ENCODE results near the gene C8B.

The C8B gene

GRCh38 chr1:56965916-56966697 is at the start of gene C8B:
C8B (minus strand) TSS chr1:56966015; CDS start chr1:56965948, 67 bp downstream.
- Histone ChIP-seq H3K36me3 (ENCODE audit: control insufficient read depth, insufficient read depth, low read length) (no peaks in the 10 kb centered on the region), H3K4me1 (ENCODE audit: control insufficient read depth, insufficient read depth, low read length) (no peaks in the 10 kb centered on the region), H3K27me3 (ENCODE audit: control insufficient read depth, insufficient read depth, low read length) (no peaks in the 10 kb centered on the region), H3K4me3 (ENCODE audit: low read length) (no peak within 1 kb of the TSS), H3K27ac (ENCODE audit: low read depth, low read length) (no peak within 1 kb of the TSS), H3K9ac (ENCODE audit: low read length) (no peak within 1 kb of the TSS)

GRCh38 chr1:57015071-57015470 is 49.3 kb upstream of the C8B start:
- no peaks in the 10 kb centered on the region for H3K27me3 ChIP-seq (ENCODE audit: control insufficient read depth, insufficient read depth, low read length)
- H3K4me1 ChIP-seq (ENCODE audit: control insufficient read depth, insufficient read depth, low read length): peaks cover 13% of the 10 kb centered on the region
- no peak overlapping the region for H3K9ac ChIP-seq (ENCODE audit: low read length)
- H3K36me3 ChIP-seq (ENCODE audit: control insufficient read depth, insufficient read depth, low read length): no peaks in the 10 kb centered on the region
- H3K4me3 ChIP-seq (ENCODE audit: low read length): no peak overlapping the region
- no peak overlapping the region for H3K27ac ChIP-seq (ENCODE audit: low read depth, low read length)

DNA sequence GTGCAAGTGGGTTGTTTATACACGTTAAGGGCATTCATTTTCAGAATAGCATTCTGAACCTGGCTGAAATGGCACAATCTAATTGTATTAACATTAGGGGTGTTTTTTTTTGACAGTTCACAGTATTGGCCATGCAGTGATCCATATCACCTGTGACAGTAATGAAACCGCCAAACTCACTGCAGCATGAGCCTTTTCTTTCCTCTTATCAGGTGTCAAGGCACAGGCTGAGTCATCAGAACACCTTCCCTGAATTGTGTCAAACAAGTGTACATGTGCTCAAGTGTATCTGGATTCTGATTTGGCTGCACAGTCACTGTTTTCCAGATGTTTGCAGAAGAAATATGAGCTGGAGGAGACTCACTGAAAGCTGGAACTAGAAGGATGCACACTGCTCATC is 47.7 kb upstream of the C8B start:
- H3K36me3 ChIP-seq (ENCODE audit: control insufficient read depth, insufficient read depth, low read length): no peaks in the 10 kb centered on the region
- H3K9ac ChIP-seq (ENCODE audit: low read length): no peak overlapping the region
- peaks cover 13% of the 10 kb centered on the region for H3K4me1 ChIP-seq (ENCODE audit: control insufficient read depth, insufficient read depth, low read length)
- no peak overlapping the region for H3K27ac ChIP-seq (ENCODE audit: low read depth, low read length)
- no peak overlapping the region for H3K4me3 ChIP-seq (ENCODE audit: low read length)
- no peaks in the 10 kb centered on the region for H3K27me3 ChIP-seq (ENCODE audit: control insufficient read depth, insufficient read depth, low read length)

DNA sequence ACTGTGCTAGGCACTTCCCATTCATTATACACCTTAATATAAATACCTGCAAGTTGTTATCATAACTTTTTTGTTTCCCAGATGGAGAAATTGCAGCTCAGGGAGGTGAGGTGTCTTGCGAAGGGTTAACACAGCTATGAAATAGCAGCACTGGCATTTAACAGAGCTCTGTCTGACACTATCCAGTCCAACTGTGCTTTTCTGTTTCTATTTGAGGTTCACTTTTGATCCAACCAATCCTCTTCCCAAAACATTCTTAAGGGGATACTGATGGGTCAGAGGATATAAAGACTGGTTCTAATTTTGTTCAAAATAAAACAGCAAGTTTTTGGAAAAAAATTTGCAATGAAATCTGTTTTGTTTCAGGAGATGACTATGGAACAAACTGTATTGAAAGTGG is 46.5 kb upstream of the C8B start:
- no peak overlapping the region for H3K27ac ChIP-seq (ENCODE audit: low read depth, low read length)
- no peak overlapping the region for H3K4me3 ChIP-seq (ENCODE audit: low read length)
- H3K36me3 ChIP-seq (ENCODE audit: control insufficient read depth, insufficient read depth, low read length): no peaks in the 10 kb centered on the region
- H3K27me3 ChIP-seq (ENCODE audit: control insufficient read depth, insufficient read depth, low read length): no peaks in the 10 kb centered on the region
- peaks cover 13% of the 10 kb centered on the region for H3K4me1 ChIP-seq (ENCODE audit: control insufficient read depth, insufficient read depth, low read length)
- H3K9ac ChIP-seq (ENCODE audit: low read length): no peak overlapping the region

DNA sequence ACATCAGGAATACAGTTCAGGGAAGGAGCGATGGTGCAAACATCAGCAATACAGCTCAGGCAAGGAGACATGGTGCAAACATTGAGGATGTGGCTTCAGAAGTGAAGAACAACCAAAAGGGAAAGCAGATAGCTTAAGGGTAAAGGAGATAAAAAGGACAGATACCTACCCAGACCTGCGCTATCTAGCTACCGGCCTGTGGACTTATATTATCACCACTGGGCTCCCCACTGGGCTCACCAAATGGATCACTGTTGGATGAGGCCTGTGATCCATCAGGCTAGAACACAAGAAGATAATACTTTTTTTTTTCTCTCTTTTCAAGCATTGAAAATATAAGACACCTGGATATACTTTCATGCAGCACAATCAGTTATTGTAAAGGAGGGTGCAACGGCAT is 44.7 kb upstream of the C8B start:
- H3K4me3 ChIP-seq (ENCODE audit: low read length): no peak overlapping the region
- no peak overlapping the region for H3K27ac ChIP-seq (ENCODE audit: low read depth, low read length)
- no peaks in the 10 kb centered on the region for H3K36me3 ChIP-seq (ENCODE audit: control insufficient read depth, insufficient read depth, low read length)
- peaks cover 13% of the 10 kb centered on the region for H3K4me1 ChIP-seq (ENCODE audit: control insufficient read depth, insufficient read depth, low read length)
- H3K9ac ChIP-seq (ENCODE audit: low read length): no peak overlapping the region
- H3K27me3 ChIP-seq (ENCODE audit: control insufficient read depth, insufficient read depth, low read length): no peaks in the 10 kb centered on the region

DNA sequence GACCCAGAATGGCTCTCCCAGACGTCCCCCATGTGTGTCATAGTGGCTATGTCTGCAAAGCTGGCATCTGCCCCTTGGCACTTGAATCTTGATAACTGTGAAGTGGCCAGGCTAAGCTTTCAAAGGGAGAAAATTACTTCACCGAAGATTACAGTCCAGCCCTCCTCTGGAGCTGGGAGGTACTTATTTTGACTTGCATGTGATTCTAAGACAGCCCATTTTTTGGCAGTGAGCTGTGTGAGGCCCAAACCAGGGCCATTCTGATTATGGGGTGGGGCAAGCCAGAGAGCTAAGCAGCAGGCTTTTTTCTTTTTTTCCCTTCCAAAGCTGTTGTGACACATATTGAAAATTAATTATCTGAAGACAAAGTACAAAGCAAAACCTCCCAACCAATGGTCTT is 42.1 kb upstream of the C8B start:
- H3K27me3 ChIP-seq (ENCODE audit: control insufficient read depth, insufficient read depth, low read length): no peaks in the 10 kb centered on the region
- no peak overlapping the region for H3K9ac ChIP-seq (ENCODE audit: low read length)
- H3K27ac ChIP-seq (ENCODE audit: low read depth, low read length): no peak overlapping the region
- no peaks in the 10 kb centered on the region for H3K36me3 ChIP-seq (ENCODE audit: control insufficient read depth, insufficient read depth, low read length)
- peaks cover 9% of the 10 kb centered on the region for H3K4me1 ChIP-seq (ENCODE audit: control insufficient read depth, insufficient read depth, low read length)
- H3K4me3 ChIP-seq (ENCODE audit: low read length): no peak overlapping the region

GRCh38 chr1:57007472-57007871 is 41.7 kb upstream of the C8B start:
- Histone ChIP-seq H3K27ac (ENCODE audit: low read depth, low read length) (no peak overlapping the region), H3K27me3 (ENCODE audit: control insufficient read depth, insufficient read depth, low read length) (no peaks in the 10 kb centered on the region), H3K4me3 (ENCODE audit: low read length) (no peak overlapping the region), H3K9ac (ENCODE audit: low read length) (no peak overlapping the region), H3K36me3 (ENCODE audit: control insufficient read depth, insufficient read depth, low read length) (no peaks in the 10 kb centered on the region), H3K4me1 (ENCODE audit: control insufficient read depth, insufficient read depth, low read length) (peaks cover 5% of the 10 kb centered on the region)

DNA sequence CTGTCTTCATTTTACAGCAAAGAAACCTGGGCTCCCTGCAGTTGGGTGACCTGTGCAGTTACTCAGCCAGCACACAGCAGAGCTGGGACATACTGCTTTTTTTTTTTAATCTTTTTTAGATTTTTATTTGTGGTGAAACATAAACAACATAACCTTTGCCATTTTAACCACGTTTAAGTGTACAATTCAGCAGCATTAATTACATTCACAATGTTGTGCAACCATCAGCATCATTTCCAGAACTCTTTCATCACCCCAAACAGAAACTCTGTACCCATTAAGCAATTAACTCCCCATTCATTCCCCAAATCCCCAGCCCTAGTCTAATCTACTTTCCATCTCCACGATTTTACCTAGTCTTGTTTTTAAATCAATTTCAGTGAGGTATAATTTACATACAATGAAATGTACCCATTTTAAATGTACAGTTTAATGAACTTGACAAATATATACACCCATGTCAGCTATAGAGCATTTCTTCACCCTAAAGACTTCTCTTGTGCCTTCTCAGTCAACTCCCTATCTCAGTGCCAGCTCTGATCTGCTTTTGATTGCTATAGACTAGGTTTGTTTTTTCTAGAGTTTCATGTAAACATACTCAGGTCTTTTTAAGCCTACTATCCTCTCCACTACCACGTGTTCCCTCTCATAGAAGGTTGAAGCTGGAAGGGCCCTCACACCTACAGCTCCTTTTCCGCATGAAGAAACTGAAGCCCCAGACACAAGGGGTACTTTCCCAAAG is 37.8 kb upstream of the C8B start:
- Histone ChIP-seq H3K4me1 (ENCODE audit: control insufficient read depth, insufficient read depth, low read length) (no peaks in the 10 kb centered on the region), H3K4me3 (ENCODE audit: low read length) (no peak overlapping the region), H3K9ac (ENCODE audit: low read length) (no peak overlapping the region), H3K27ac (ENCODE audit: low read depth, low read length) (no peak overlapping the region), H3K27me3 (ENCODE audit: control insufficient read depth, insufficient read depth, low read length) (no peaks in the 10 kb centered on the region), H3K36me3 (ENCODE audit: control insufficient read depth, insufficient read depth, low read length) (no peaks in the 10 kb centered on the region)

DNA sequence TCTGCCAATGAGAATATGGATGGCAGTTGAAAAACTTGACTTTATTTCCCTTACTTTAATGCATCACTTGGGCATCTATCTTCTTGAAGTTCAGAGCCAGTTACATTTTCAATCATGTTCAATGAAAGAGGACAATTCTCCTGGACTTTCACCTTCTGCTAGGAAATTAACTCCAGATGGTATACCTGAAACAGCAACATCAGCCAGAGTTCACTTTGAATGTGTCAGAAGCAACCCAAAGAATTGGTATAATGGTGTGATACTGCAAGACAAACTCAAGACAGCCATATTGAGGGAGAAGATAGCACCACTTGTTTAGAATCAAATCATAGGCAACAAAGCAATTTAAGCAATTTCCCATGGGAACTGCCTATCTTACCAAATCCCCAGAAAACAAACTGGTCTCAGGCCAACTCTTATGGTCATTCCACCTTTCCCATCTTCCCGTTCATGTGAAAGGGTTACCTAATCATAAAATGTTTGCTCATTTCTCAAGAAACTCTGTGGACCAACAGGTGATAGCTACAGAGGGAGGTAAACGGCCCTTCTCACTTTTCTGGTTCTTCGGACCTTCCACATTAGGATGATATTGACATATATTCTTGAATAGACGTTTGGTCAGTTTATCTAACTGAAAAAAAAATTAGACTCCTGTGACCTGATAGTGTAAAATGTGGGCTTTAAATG is 29.7 kb upstream of the C8B start:
- H3K36me3 ChIP-seq (ENCODE audit: control insufficient read depth, insufficient read depth, low read length): no peaks in the 10 kb centered on the region
- no peak overlapping the region for H3K9ac ChIP-seq (ENCODE audit: low read length)
- H3K27ac ChIP-seq (ENCODE audit: low read depth, low read length): no peak overlapping the region
- peaks cover 2% of the 10 kb centered on the region for H3K27me3 ChIP-seq (ENCODE audit: control insufficient read depth, insufficient read depth, low read length)
- H3K4me3 ChIP-seq (ENCODE audit: low read length): no peak overlapping the region
- no peaks in the 10 kb centered on the region for H3K4me1 ChIP-seq (ENCODE audit: control insufficient read depth, insufficient read depth, low read length)

GRCh38 chr1:56993475-56993874 is 27.7 kb upstream of the C8B start:
- H3K36me3 ChIP-seq (ENCODE audit: control insufficient read depth, insufficient read depth, low read length): no peaks in the 10 kb centered on the region
- no peak overlapping the region for H3K27ac ChIP-seq (ENCODE audit: low read depth, low read length)
- H3K27me3 ChIP-seq (ENCODE audit: control insufficient read depth, insufficient read depth, low read length): peaks cover 2% of the 10 kb centered on the region
- no peak overlapping the region for H3K9ac ChIP-seq (ENCODE audit: low read length)
- no peaks in the 10 kb centered on the region for H3K4me1 ChIP-seq (ENCODE audit: control insufficient read depth, insufficient read depth, low read length)
- no peak overlapping the region for H3K4me3 ChIP-seq (ENCODE audit: low read length)

DNA sequence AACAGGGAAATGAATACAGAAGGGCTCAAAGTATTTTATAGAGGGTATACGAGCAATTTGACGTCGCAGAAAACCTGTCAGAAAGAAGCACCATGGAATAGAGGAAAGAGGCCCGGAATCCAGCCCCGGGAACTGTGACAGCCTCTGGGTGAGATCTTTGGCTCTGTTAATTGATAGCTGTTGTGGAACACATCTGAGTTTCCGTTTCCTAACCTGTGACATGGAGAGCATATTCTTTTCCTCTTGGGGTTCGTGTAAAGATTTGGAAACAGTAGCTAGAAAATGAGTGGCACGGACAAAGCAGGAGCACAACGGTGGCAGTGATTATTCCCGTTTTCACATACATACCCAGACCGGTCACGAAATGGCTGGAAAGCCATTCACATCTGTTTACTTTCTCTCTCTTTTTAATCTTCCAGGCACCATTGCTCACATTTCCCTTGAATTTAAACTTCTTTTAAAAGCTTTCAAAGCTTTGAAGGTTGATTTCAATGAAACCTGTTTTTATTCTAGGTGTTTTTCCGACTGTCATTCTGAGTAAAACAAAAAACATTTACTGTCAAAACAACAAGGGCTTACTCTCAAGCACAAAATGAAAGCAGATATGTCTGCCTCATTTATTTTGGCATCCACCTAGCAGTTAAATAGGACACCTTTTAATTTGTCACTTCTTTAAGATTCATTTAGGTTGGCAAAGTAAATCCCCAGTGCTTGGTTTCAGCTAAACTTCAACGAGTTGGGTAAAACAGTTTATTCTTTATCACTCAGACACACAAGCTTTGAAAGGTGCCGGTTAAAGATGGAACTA is 26.7 kb upstream of the C8B start:
- no peak overlapping the region for H3K4me3 ChIP-seq (ENCODE audit: low read length)

DNA sequence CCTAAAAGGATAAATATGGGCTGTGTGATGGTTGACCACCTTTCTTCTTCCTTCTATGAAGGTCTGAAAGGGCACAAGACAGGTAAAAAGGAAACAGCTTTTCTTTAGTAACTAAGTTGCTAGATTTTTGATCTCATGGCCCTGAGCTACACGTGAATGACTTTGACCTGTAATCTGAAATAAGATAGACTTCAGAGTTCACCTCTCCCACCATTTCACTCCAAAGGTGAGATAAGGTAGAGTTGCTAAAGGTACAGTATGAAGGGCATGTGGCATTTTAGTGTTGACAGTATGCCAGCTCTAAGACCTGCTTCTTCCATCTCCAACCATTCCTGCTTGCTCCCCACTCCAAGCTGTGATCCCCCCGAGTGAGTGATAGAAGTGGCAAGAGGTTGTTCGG is 25.8 kb upstream of the C8B start:
- no peak overlapping the region for H3K27ac ChIP-seq (ENCODE audit: low read depth, low read length)
- H3K9ac ChIP-seq (ENCODE audit: low read length): no peak overlapping the region
- H3K4me3 ChIP-seq (ENCODE audit: low read length): no peak overlapping the region
- H3K4me1 ChIP-seq (ENCODE audit: control insufficient read depth, insufficient read depth, low read length): no peaks in the 10 kb centered on the region
- H3K27me3 ChIP-seq (ENCODE audit: control insufficient read depth, insufficient read depth, low read length): peaks cover 2% of the 10 kb centered on the region
- no peaks in the 10 kb centered on the region for H3K36me3 ChIP-seq (ENCODE audit: control insufficient read depth, insufficient read depth, low read length)

More for the DNA sequence above, 26.7 kb upstream of the C8B start:
- peaks cover 2% of the 10 kb centered on the region for H3K27me3 ChIP-seq (ENCODE audit: control insufficient read depth, insufficient read depth, low read length)
- H3K36me3 ChIP-seq (ENCODE audit: control insufficient read depth, insufficient read depth, low read length): no peaks in the 10 kb centered on the region
- no peak overlapping the region for H3K9ac ChIP-seq (ENCODE audit: low read length)
- H3K27ac ChIP-seq (ENCODE audit: low read depth, low read length): no peak overlapping the region
- H3K4me1 ChIP-seq (ENCODE audit: control insufficient read depth, insufficient read depth, low read length): no peaks in the 10 kb centered on the region

All from rectal smooth muscle tissue (tissue), 1 donor.